HEK293T (cell line): ENCODE results near the gene PRRC1.

Experiments
- CTCF ChIA-PET: fragments of 350-600 bp; formaldehyde crosslinking; extraction: SDS; loops from one replicate; lab custom pipeline; 2021; ENCODE audit warnings: antibody characterized with exemption, inconsistent platforms; lab: Yijun Ruan, JAX
- POLR2A ChIA-PET: fragments of 350-600 bp; formaldehyde crosslinking; extraction: SDS; loops from one replicate; lab custom pipeline; 2020; ENCODE audit warnings: antibody characterized with exemption, inconsistent platforms; lab: Yijun Ruan, JAX
- DNase-seq: peaks from one replicate; pipeline ENCODE4 v3.0.0; 2012; ENCODE audit warnings: mixed read lengths; ENCODE audit errors: extremely low spot score
- ARNT ChIP-seq: fragments of 450-650 bp; IDR thresholded peaks from 2 replicates; pipeline ENCODE4 v1.6.1; 2017; ENCODE audit warnings: mild to moderate bottlenecking
- BHLHE40 ChIP-seq: fragments of 450-650 bp; IDR thresholded peaks from 2 replicates; pipeline ENCODE4 v1.6.1; 2016; ENCODE audit warnings: mild to moderate bottlenecking, moderate library complexity, borderline replicate concordance
- CTBP1 ChIP-seq: fragments of 450-650 bp; IDR thresholded peaks from 2 replicates; pipeline ENCODE4 v1.6.1; 2016; ENCODE audit warnings: borderline replicate concordance
- ELF4 ChIP-seq: fragments of 450-650 bp; IDR thresholded peaks from 2 replicates; pipeline ENCODE4 v1.6.1; 2017; ENCODE audit warnings: antibody characterized with exemption
- FOXA1 ChIP-seq: fragments of 450-650 bp; IDR thresholded peaks from 2 replicates; pipeline ENCODE4 v1.6.1; 2016; ENCODE audit warnings: mild to moderate bottlenecking
- FOXK2 ChIP-seq: fragments of 450-650 bp; IDR thresholded peaks from 2 replicates; pipeline ENCODE4 v1.6.1; 2016; ENCODE audit warnings: mild to moderate bottlenecking
- FOXM1 ChIP-seq: fragments of 450-650 bp; IDR thresholded peaks from 2 replicates; pipeline ENCODE4 v1.6.1; 2017; ENCODE audit warnings: mild to moderate bottlenecking, borderline replicate concordance
- HDGF ChIP-seq: fragments of 450-650 bp; IDR thresholded peaks from 2 replicates; pipeline ENCODE4 v1.6.1; 2017; ENCODE audit warnings: antibody characterized with exemption, borderline replicate concordance
- L3MBTL2 ChIP-seq: fragments of 450-650 bp; conservative IDR thresholded peaks from 2 replicates; pipeline ENCODE4 v1.6.1; 2016; ENCODE audit warnings: mild to moderate bottlenecking
- LEF1 ChIP-seq: fragments of 450-650 bp; IDR thresholded peaks from 2 replicates; pipeline ENCODE4 v1.6.1; 2017; ENCODE audit warnings: mild to moderate bottlenecking, borderline replicate concordance
- NFRKB ChIP-seq: fragments of 450-650 bp; IDR thresholded peaks from 2 replicates; pipeline ENCODE4 v1.6.1; 2016; ENCODE audit warnings: mild to moderate bottlenecking, moderate library complexity
- PKNOX1 ChIP-seq: fragments of 450-650 bp; IDR thresholded peaks from 2 replicates; pipeline ENCODE4 v1.6.1; 2016
- SP1 ChIP-seq: fragments of 450-650 bp; IDR thresholded peaks from 2 replicates; pipeline ENCODE4 v1.6.1; 2017
- SUZ12 ChIP-seq: fragments of 450-650 bp; IDR thresholded peaks from 2 replicates; pipeline ENCODE4 v1.6.1; 2016; ENCODE audit warnings: mild to moderate bottlenecking
- TARDBP ChIP-seq: fragments of 450-650 bp; IDR thresholded peaks from 2 replicates; pipeline ENCODE4 v1.6.1; 2016
- ZNF384 ChIP-seq: fragments of 450-650 bp; IDR thresholded peaks from 2 replicates; pipeline ENCODE4 v1.6.1; 2016

PRRC1 gene

GRCh38 chr5:127599320-127599719, 81.9 kb downstream of the PRRC1 start:
- POLR2A ChIA-PET, result no interaction called here
- CTCF ChIA-PET, result no interaction called here

DNA sequence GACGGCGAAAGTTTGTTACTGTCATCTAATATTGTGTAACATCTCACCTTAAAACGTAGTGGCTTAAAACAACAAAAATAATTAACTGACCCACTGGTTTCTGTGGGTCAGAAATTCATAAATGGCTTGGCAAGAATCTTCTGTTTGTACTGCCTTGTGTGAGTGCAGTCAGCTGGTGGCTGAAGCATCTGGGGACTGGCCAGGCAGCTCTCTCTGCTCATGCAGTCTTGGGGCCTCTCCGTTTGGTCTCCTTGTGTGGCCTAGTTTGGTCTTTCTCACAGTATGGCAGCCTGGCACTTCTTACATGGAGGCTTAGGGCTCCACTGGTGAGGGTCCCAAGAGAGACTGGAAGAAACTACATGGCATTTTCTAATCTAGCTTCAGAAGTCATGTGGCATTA, 82.4 kb downstream of the PRRC1 start:
- TF ChIP-seq SUZ12, result no peak
- TF ChIP-seq PKNOX1, result no peak
- TF ChIP-seq ELF4, result no peak
- TF ChIP-seq L3MBTL2, result no peak
- TF ChIP-seq LEF1, result no peak
- no peak for TF ChIP-seq CTBP1
- no peak for TF ChIP-seq FOXA1
- no peak for TF ChIP-seq FOXM1
- no peak for TF ChIP-seq NFRKB
- TF ChIP-seq BHLHE40, result no peak
- no peak for TF ChIP-seq HDGF
- TF ChIP-seq ARNT, result no peak
- no peak for TF ChIP-seq SP1
- TF ChIP-seq TARDBP, result no peak
- TF ChIP-seq FOXK2, result no peak
- no peak for TF ChIP-seq ZNF384
- POLR2A ChIA-PET, result no interaction called here
- CTCF ChIA-PET, result interaction anchor here (0.6 kb wide), 2 partner anchors 46 to 1463 kb away, joined by 3 read pairs; no protein-coding TSS in a partner anchor
- DNase-seq, result no peak

More at GRCh38 chr5:127599320-127599719, 81.9 kb downstream of the PRRC1 start:
- no peak for DNase-seq
- no peak for TF ChIP-seq HDGF

- ChIA-PET CTCF (no interaction called here), POLR2A (interaction anchor here (0.6 kb wide), 1 partner anchor 422 kb away, joined by 3 read pairs; no protein-coding TSS in a partner anchor)
- DNase-seq, result no peak
- TF ChIP-seq L3MBTL2 (no peak), LEF1 (no peak), BHLHE40 (no peak), FOXK2 (no peak), CTBP1 (no peak), ARNT (no peak), FOXA1 (no peak), FOXM1 (no peak), NFRKB (no peak), SP1 (no peak), PKNOX1 (no peak)
Observed at GRCh38 chr5:127601111-127601510, 83.7 kb downstream of the PRRC1 start.

GRCh38 chr5:127601601-127602000, 84.2 kb downstream of the PRRC1 start:
- DNase-seq, result no peak
- ChIA-PET POLR2A (no interaction called here), CTCF (no interaction called here)
- TF ChIP-seq ARNT (no peak), SUZ12 (no peak), NFRKB (no peak), FOXK2 (no peak), LEF1 (no peak), FOXM1 (no peak), ELF4 (no peak), TARDBP (no peak), SP1 (no peak), PKNOX1 (no peak), HDGF (no peak), FOXA1 (no peak), CTBP1 (no peak), L3MBTL2 (no peak), BHLHE40 (no peak), ZNF384 (no peak)

GRCh38 chr5:127602481-127602880, 85.0 kb downstream of the PRRC1 start:
- ChIA-PET CTCF (no interaction called here), POLR2A (no interaction called here)
- DNase-seq, result no peak
- no peak for TF ChIP-seq SP1
- no peak for TF ChIP-seq FOXK2
- TF ChIP-seq L3MBTL2, result no peak
- no peak for TF ChIP-seq LEF1
- TF ChIP-seq HDGF, result no peak

- no peak for DNase-seq
- CTCF ChIA-PET, result interaction anchor here (1.2 kb wide), 1 partner anchor 19 kb away, joined by 3 read pairs; no protein-coding TSS in a partner anchor
- POLR2A ChIA-PET, result interaction anchor here (0.6 kb wide), 1 partner anchor 34 kb away, joined by 3 read pairs; no protein-coding TSS in a partner anchor
- no peak for TF ChIP-seq FOXK2
- no peak for TF ChIP-seq LEF1
- TF ChIP-seq HDGF, result no peak
- no peak for TF ChIP-seq ARNT
- no peak for TF ChIP-seq FOXA1
- no peak for TF ChIP-seq TARDBP
- no peak for TF ChIP-seq PKNOX1
- no peak for TF ChIP-seq BHLHE40
- TF ChIP-seq L3MBTL2, result no peak
- TF ChIP-seq ELF4, result no peak
- TF ChIP-seq ZNF384, result no peak
- no peak for TF ChIP-seq SUZ12
- no peak for TF ChIP-seq SP1
- TF ChIP-seq FOXM1, result no peak
- no peak for TF ChIP-seq CTBP1
- TF ChIP-seq NFRKB, result no peak
Observed at GRCh38 chr5:127602896-127603844, 85.7 kb downstream of the PRRC1 start.
